PC-9 (cell line): ENCODE data around the gene PMM2. TPM values are rescaled to one million over a fixed set of nuclear protein-coding genes. Genes with fewer than 3 reads are reported as not detected.

Experiments
- BruUV-seq: library from RNA; stranded (reverse); fragments of 400-500 nt; replicated peaks from 2 replicates; lab custom pipeline; 2021; lab: Mats Ljungman, UMichigan
- CTCF ChIA-PET: fragments of 300-600 bp; sonication (Branson Sonifier 250); formaldehyde crosslinking; loops from one replicate; lab custom pipeline; 2022; ENCODE audit warnings: antibody characterized with exemption; lab: Charles Lee
- POLR2A ChIA-PET: fragments of 300-600 bp; sonication (Branson Sonifier 250); formaldehyde crosslinking; loops from one replicate; lab custom pipeline; 2022; ENCODE audit warnings: antibody characterized with exemption; ENCODE audit not compliant: unreplicated experiment; lab: Charles Lee
- DNase-seq, 2 experiments: peaks; one replicate each; pipeline versions ENCODE4 v3.0.0 to v3.0.0-alpha.2; 2015 to 2022; ENCODE audit warnings: mixed read lengths in 1 of 2
- H2AFZ ChIP-seq: fragments of 200-600 bp; sonication (generic); 2 replicates; pipeline ENCODE4 v1.8.1; 2017; ENCODE audit warnings: antibody characterized with exemption
- H3F3A ChIP-seq: fragments of 200-600 bp; sonication (generic); 2 replicates; pipeline ENCODE4 v1.8.1; 2017; ENCODE audit warnings: antibody characterized with exemption, mild to moderate bottlenecking, low read depth; ENCODE audit not compliant: insufficient read depth
- H3K27ac ChIP-seq: fragments of 200-600 bp; sonication (generic); 2 replicates; pipeline ENCODE4 v1.6.1; 2016; ENCODE audit warnings: mixed run types
- H3K27me3 ChIP-seq: fragments of 200-600 bp; sonication (generic); 2 replicates; pipeline ENCODE4 v1.6.1; 2016; ENCODE audit warnings: low read depth, mixed run types; ENCODE audit not compliant: insufficient read depth
- H3K36me3 ChIP-seq: fragments of 200-600 bp; sonication (generic); 2 replicates; pipeline ENCODE4 v1.6.1; 2016; ENCODE audit warnings: low read depth, mixed run types
- H3K4me1 ChIP-seq: fragments of 200-600 bp; sonication (generic); replicated peaks from 2 replicates; pipeline ENCODE4 v1.6.1; 2016; ENCODE audit warnings: mixed run types; ENCODE audit not compliant: insufficient read depth
- H3K4me2 ChIP-seq: fragments of 200-600 bp; sonication (generic); 2 replicates; pipeline ENCODE4 v1.6.1; 2017; ENCODE audit warnings: mixed run types
- H3K4me3 ChIP-seq: fragments of 200-600 bp; sonication (generic); 2 replicates; pipeline ENCODE4 v1.6.1; 2016; ENCODE audit warnings: mixed run types
- H3K79me2 ChIP-seq: fragments of 200-600 bp; sonication (generic); 2 replicates; pipeline ENCODE4 v1.6.1; 2017; ENCODE audit warnings: low read depth, mixed run types
- H3K9me2 ChIP-seq: fragments of 200-600 bp; sonication (generic); 2 replicates; pipeline ENCODE4 v1.8.1; 2017; ENCODE audit warnings: mild to moderate bottlenecking; ENCODE audit not compliant: insufficient read depth
- H3K9me3 ChIP-seq: fragments of 200-600 bp; sonication (generic); 2 replicates; pipeline ENCODE4 v1.8.1; 2016; ENCODE audit warnings: low read depth; ENCODE audit not compliant: insufficient read depth
- H4K20me1 ChIP-seq: fragments of 200-600 bp; sonication (generic); 2 replicates; pipeline ENCODE4 v1.8.1; 2017; ENCODE audit not compliant: insufficient read depth
- EZH2 ChIP-seq: fragments of 200-600 bp; sonication (generic); IDR thresholded peaks from 2 replicates; pipeline ENCODE4 v1.8.0; 2017; ENCODE audit warnings: antibody characterized with exemption, low read depth
- intact Hi-C: fragments of 100-400 bp; cut with micrococcal nuclease; formaldehyde crosslinking; loops from one replicate; pipeline ENCODE4 v1.10.0; 2022; ENCODE audit not compliant: unreplicated experiment
- total RNA-seq: library from RNA; stranded (reverse); gene quantifications from 2 replicates; pipeline ENCODE4 v1.2.3, GENCODE V29; 2021
- TF ChIP-seq, protein P1 (sequence below): fragments of 200-600 bp; sonication (generic); conservative IDR thresholded peaks from 2 replicates; pipeline ENCODE4 v1.6.1; 2017; ENCODE audit warnings: mixed run types, antibody characterized with exemption, mild to moderate bottlenecking, moderate library complexity

The PMM2 gene
- total RNA-seq, 1 experiment from 2014 or later: 54.4 TPM

DNA sequence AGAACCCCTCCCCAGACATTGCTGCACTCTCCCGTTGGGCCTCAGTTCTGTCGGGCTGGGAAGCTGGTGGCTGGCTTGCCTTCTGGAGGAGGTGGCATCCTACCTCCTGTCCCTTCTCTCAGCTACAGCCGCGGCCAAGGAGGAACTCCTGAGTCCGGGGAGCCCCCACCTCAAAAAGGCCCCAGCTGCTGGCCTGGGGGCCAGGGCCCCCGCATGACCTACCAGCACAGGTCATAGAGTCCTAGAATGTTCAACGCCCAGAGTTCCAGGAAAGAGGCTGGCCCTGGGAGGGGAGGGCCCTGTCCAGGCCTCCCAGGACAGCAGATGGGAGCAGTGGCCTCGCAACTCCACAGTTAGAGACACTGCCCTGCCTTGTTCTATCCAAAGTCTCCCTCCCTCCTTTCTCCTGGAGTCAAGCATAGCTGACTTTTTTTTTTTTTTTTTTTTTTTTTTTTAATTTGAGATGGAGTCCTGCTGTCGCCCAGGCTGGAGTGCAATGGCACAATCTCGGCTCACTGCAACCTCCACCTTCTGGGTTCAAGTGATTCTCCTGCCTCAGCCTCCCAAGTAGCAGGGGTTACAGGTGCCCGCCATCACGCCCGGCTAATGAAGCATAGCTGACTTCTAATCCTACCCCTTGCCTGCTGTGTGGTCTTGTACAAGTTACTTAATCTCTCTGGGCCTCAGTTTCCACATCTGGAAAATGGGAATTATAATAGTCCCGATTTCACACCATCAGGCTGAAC lies 64.1 kb downstream of the PMM2 start:
- POLR2A ChIA-PET: no interaction called here
- H3K4me1 ChIP-seq: peaks cover 29% of the 10 kb centered on the region
- no peak overlapping the region for H2AFZ ChIP-seq
- no peaks in the 10 kb centered on the region for H3K27me3 ChIP-seq
- no peaks in the 10 kb centered on the region for H3K9me3 ChIP-seq
- intact Hi-C loops: no loop called here
- peaks cover 58% of the 10 kb centered on the region for H4K20me1 ChIP-seq
- H3K4me3 ChIP-seq: no peak overlapping the region
- CTCF ChIA-PET: interaction anchor here (0.6 kb wide), 1 partner anchor 267 kb away, joined by 5 read pairs; no protein-coding TSS in a partner anchor
- peaks cover 77% of the 10 kb centered on the region for H3K79me2 ChIP-seq
- no peak overlapping the region for H3K4me2 ChIP-seq
- H3F3A ChIP-seq: peaks cover 17% of the 10 kb centered on the region; the same call in 1 of the 2 replicates
- TF ChIP-seq, protein P1, sequence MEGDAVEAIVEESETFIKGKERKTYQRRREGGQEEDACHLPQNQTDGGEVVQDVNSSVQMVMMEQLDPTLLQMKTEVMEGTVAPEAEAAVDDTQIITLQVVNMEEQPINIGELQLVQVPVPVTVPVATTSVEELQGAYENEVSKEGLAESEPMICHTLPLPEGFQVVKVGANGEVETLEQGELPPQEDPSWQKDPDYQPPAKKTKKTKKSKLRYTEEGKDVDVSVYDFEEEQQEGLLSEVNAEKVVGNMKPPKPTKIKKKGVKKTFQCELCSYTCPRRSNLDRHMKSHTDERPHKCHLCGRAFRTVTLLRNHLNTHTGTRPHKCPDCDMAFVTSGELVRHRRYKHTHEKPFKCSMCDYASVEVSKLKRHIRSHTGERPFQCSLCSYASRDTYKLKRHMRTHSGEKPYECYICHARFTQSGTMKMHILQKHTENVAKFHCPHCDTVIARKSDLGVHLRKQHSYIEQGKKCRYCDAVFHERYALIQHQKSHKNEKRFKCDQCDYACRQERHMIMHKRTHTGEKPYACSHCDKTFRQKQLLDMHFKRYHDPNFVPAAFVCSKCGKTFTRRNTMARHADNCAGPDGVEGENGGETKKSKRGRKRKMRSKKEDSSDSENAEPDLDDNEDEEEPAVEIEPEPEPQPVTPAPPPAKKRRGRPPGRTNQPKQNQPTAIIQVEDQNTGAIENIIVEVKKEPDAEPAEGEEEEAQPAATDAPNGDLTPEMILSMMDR: no peak
- no peak for TF ChIP-seq EZH2
- no peak overlapping the region for H3K27ac ChIP-seq
- no peaks in the 10 kb centered on the region for H3K9me2 ChIP-seq
- no peaks in the 10 kb centered on the region for H3K36me3 ChIP-seq
- no peak for DNase-seq
- BruUV-seq: no TSS peak

DNA sequence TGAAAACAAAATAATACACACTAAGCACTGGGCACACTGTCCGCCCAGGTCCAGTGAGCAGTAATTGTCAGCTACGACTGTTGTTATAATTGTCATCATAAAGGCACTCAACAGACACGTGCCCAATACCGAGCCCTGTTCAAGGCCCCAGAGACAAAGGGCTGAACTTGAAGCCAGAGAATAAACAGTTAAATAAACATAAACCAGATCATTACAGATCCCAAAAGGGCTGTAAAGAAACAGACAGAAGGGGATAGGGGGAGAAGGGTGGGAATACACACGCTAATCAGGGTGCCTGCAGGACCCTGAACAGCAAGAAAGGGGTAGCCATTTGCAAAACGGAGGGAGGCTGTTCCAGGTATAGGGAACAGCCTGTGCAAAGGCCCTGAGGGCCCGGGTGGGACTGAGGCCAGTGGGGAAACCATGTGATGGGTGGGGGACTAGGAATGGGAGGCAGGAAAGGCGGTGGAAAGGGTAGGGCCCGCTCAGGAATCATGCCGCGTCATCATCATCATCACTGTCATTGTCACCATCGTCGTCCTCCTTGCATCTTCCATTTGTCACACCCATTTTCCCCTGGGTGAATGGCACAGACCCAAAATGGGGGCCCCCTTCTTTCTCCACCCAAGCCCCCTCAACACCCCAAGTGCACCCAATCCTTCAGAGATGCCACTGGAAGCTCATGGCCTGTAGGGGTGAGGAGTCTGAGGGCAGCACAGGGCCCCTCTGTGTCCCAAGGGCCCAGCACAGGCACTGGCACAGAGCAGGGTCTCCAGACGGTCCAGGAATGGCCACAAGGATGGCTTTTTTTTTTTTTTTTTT lies 64.9 kb downstream of the PMM2 start:
- H3K36me3 ChIP-seq: no peaks in the 10 kb centered on the region
- ChIA-PET POLR2A (no interaction called here), CTCF (interaction anchor here (0.7 to 0.9 kb wide), 2 partner anchors 22 to 146 kb away, joined by 4 to 7 read pairs; no protein-coding TSS in a partner anchor)
- peaks cover 63% of the 10 kb centered on the region for H4K20me1 ChIP-seq
- H3F3A ChIP-seq: peaks cover 17% of the 10 kb centered on the region; the same call in 1 of the 2 replicates
- no peaks in the 10 kb centered on the region for H3K27me3 ChIP-seq
- H3K4me2 ChIP-seq: no peak overlapping the region
- H3K4me1 ChIP-seq: peaks cover 29% of the 10 kb centered on the region
- no peak for TF ChIP-seq EZH2
- no peaks in the 10 kb centered on the region for H3K9me2 ChIP-seq
- H2AFZ ChIP-seq: no peak overlapping the region
- H3K4me3 ChIP-seq: no peak overlapping the region
- H3K27ac ChIP-seq: no peak overlapping the region
- peaks cover 85% of the 10 kb centered on the region for H3K79me2 ChIP-seq
- intact Hi-C loops: no loop called here
- H3K9me3 ChIP-seq: no peaks in the 10 kb centered on the region
- DNase-seq: no peak
- no TSS peak for BruUV-seq

DNA sequence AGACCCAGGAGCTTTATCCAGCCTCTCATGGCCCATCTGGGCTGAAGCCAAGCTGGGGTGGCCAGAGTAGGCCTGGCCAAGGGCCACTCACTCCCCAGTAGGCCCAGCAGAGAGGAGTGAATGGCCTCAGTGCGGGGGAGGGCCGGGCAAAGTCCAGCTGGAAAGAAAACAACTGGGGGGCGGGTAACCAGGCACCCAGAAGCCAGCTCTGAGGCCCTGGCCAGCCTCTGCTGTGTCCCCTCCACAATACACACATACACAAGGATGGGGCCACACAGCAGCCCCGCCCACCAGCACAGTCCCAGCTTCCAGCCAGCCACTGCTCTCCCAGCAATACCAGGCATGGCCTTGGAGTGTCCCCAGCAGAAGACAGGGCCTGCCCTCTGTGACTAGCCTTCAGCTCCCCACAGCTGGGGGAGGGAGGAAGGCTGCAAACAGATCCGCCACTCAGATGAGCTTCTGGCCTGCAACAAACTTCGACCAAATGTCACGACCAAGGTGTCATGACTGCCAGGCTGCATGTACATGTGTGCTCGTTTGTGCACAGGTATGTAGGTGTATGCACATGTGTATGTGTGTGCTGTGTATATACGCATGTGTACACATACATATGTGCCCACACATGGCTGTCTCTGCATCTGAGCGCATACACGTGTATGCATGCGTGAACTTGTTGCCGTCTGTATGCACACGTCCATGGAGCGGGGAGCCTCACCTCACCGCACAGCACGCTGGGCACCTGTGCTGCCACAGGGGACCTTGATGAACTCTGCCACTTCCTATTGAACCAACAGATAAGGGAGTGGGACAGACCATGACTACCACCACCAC lies 66.2 kb downstream of the PMM2 start:
- Histone ChIP-seq H3K4me1 (peaks cover 29% of the 10 kb centered on the region), H3K4me3 (no peak overlapping the region), H3K4me2 (peak overlapping the region; percentile 4; the same call in 1 of the 2 replicates)

More for the DNA sequence above, 66.2 kb downstream of the PMM2 start:
- no peak for DNase-seq
- peaks cover 68% of the 10 kb centered on the region for H4K20me1 ChIP-seq
- intact Hi-C loops: no loop called here
- H2AFZ ChIP-seq: no peak overlapping the region
- H3K36me3 ChIP-seq: no peaks in the 10 kb centered on the region
- CTCF ChIA-PET: interaction anchor here (0.7 to 0.9 kb wide), 2 partner anchors 21 to 145 kb away, joined by 4 to 7 read pairs; no protein-coding TSS in a partner anchor
- H3K9me3 ChIP-seq: no peaks in the 10 kb centered on the region
- no peaks in the 10 kb centered on the region for H3K9me2 ChIP-seq
- no TSS peak for BruUV-seq
- H3F3A ChIP-seq: peaks cover 17% of the 10 kb centered on the region; the same call in 1 of the 2 replicates
- POLR2A ChIA-PET: no interaction called here
- TF ChIP-seq, protein P1: no peak
- no peak for TF ChIP-seq EZH2
- H3K27me3 ChIP-seq: no peaks in the 10 kb centered on the region
- H3K79me2 ChIP-seq: peaks cover 90% of the 10 kb centered on the region
- H3K27ac ChIP-seq: no peak overlapping the region
